K562 treated with DMSO at 1 percent for 48 hours (cell line): ENCODE measurements around the gene BNC1. TPM values are rescaled to one million over a fixed set of nuclear protein-coding genes. Genes with fewer than 3 reads are reported as not detected.

Experiments used
- total RNA-seq: library from RNA; unstranded; fragments of 300-600 nt; gene quantifications from 2 replicates; pipeline ENCODE4 v1.2.3, GENCODE V29; 2022; ENCODE audit warnings: low replicate concordance; ENCODE audit errors: extremely low read depth

The BNC1 gene, protein sequence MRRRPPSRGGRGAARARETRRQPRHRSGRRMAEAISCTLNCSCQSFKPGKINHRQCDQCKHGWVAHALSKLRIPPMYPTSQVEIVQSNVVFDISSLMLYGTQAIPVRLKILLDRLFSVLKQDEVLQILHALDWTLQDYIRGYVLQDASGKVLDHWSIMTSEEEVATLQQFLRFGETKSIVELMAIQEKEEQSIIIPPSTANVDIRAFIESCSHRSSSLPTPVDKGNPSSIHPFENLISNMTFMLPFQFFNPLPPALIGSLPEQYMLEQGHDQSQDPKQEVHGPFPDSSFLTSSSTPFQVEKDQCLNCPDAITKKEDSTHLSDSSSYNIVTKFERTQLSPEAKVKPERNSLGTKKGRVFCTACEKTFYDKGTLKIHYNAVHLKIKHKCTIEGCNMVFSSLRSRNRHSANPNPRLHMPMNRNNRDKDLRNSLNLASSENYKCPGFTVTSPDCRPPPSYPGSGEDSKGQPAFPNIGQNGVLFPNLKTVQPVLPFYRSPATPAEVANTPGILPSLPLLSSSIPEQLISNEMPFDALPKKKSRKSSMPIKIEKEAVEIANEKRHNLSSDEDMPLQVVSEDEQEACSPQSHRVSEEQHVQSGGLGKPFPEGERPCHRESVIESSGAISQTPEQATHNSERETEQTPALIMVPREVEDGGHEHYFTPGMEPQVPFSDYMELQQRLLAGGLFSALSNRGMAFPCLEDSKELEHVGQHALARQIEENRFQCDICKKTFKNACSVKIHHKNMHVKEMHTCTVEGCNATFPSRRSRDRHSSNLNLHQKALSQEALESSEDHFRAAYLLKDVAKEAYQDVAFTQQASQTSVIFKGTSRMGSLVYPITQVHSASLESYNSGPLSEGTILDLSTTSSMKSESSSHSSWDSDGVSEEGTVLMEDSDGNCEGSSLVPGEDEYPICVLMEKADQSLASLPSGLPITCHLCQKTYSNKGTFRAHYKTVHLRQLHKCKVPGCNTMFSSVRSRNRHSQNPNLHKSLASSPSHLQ
- not detected in 2 replicates for total RNA-seq

GRCh38 chr15:83284559-83285283 is at the start of gene BNC1:
Gene BNC1 (minus strand): TSS chr15:83284664. CDS start chr15:83284628, 36 bp downstream.

GRCh38 chr15:83207660-83208366 is 76.7 kb downstream of the BNC1 start, which contains the start of gene HDGFL3:
Gene HDGFL3 (minus strand): TSS chr15:83207823. CDS start chr15:83207414, 409 bp downstream.

Other genes starting within 250 kb of the BNC1 start
- gene BTBD1, start 217.4 kb downstream of the BNC1 start, total RNA-seq = not detected in 2 replicates
- not detected in 2 replicates for gene TM6SF1, start 177.0 kb downstream of the BNC1 start, total RNA-seq
- gene HDGFL3, start 76.8 kb downstream of the BNC1 start, total RNA-seq = not detected in 2 replicates
- not detected in 2 replicates for gene SH3GL3, start 162.7 kb upstream of the BNC1 start, total RNA-seq